SJCRH30 (cell line): Measurements from ENCODE around the gene PPP1CC. TPM values are rescaled to one million over a fixed set of nuclear protein-coding genes. Genes with fewer than 3 reads are reported as not detected.

Experiments
- DNase-seq, 2 experiments: peaks; one replicate each; pipeline ENCODE4 v3.0.0-alpha.2; 2015 to 2020
- H3K27ac ChIP-seq: fragments of 250-450 bp; sonication (Bioruptor Pico); 2 replicates; pipeline ENCODE4 v1.5.1; 2020; ENCODE audit warnings: mild to moderate bottlenecking, moderate library complexity
- H3K27me3 ChIP-seq: fragments of 250-450 bp; sonication (Bioruptor Pico); 2 replicates; pipeline ENCODE4 v1.5.1; 2020; ENCODE audit warnings: mild to moderate bottlenecking, moderate library complexity
- H3K36me3 ChIP-seq: fragments of 250-450 bp; sonication (Bioruptor Pico); 2 replicates; pipeline ENCODE4 v1.5.1; 2020; ENCODE audit warnings: mild to moderate bottlenecking, moderate library complexity
- H3K4me1 ChIP-seq: fragments of 250-450 bp; sonication (Bioruptor Pico); 2 replicates; pipeline ENCODE4 v1.5.1; 2020; ENCODE audit warnings: mild to moderate bottlenecking, moderate library complexity
- H3K4me3 ChIP-seq: fragments of 250-450 bp; sonication (Bioruptor Pico); 2 replicates; pipeline ENCODE4 v1.5.1; 2020; ENCODE audit warnings: mild to moderate bottlenecking, moderate library complexity
- H3K9me3 ChIP-seq: fragments of 250-450 bp; sonication (Bioruptor Pico); replicated peaks from 2 replicates; pipeline ENCODE4 v1.5.1; 2020; ENCODE audit warnings: mild to moderate bottlenecking, moderate library complexity
- total RNA-seq: library from RNA; depleted of rRNA; stranded (reverse); fragments of >200 nt; shearing (Covaris generic); gene quantifications from 2 replicates; pipeline ENCODE4 v1.2.3, GENCODE V29; 2014; rRNA removed

The PPP1CC gene
- total RNA-seq: 202 and 218 TPM in 2 replicates

GRCh38 chr12:110742718-110743570, at the start of gene PPP1CC:
Gene PPP1CC, minus strand, starts transcription at chr12:110742891. Its CDS starts 184 bp downstream, at chr12:110742707.
- Histone ChIP-seq H3K9me3 (no peaks in the 10 kb centered on the region), H3K36me3 (peaks cover 15% of the 10 kb centered on the region), H3K4me3 (peak within 1 kb of the TSS; percentile 97), H3K4me1 (peaks cover 4% of the 10 kb centered on the region; the same call in 1 of the 2 replicates), H3K27me3 (no peaks in the 10 kb centered on the region), H3K27ac (peak within 1 kb of the TSS; percentile 88)
- peak; percentile 93 to 95 for DNase-seq

- Histone ChIP-seq H3K36me3 (no peaks in the 10 kb centered on the region), H3K4me3 (no peak overlapping the region), H3K27ac (no peak overlapping the region), H3K9me3 (no peaks in the 10 kb centered on the region), H3K27me3 (no peaks in the 10 kb centered on the region), H3K4me1 (peaks cover 4% of the 10 kb centered on the region; the same call in 1 of the 2 replicates)
- no peak for DNase-seq
Observed at GRCh38 chr12:110791589-110791988, 48.9 kb upstream of the PPP1CC start.

GRCh38 chr12:110790301-110790700, 47.6 kb upstream of the PPP1CC start:
- Histone ChIP-seq H3K9me3 (no peaks in the 10 kb centered on the region), H3K36me3 (no peaks in the 10 kb centered on the region), H3K27me3 (no peaks in the 10 kb centered on the region), H3K27ac (no peak overlapping the region), H3K4me3 (no peak overlapping the region), H3K4me1 (peaks cover 4% of the 10 kb centered on the region; the same call in 1 of the 2 replicates)
- DNase-seq: no peak

- DNase-seq: no peak
- Histone ChIP-seq H3K27ac (no peak overlapping the region), H3K4me1 (no peaks in the 10 kb centered on the region), H3K27me3 (no peaks in the 10 kb centered on the region), H3K4me3 (no peak overlapping the region), H3K9me3 (no peaks in the 10 kb centered on the region), H3K36me3 (no peaks in the 10 kb centered on the region)
Observed at GRCh38 chr12:110786012-110786411, 43.3 kb upstream of the PPP1CC start.

- DNase-seq: peak in 1 of 2 experiments; percentile 3
- no peaks in the 10 kb centered on the region for H3K4me1 ChIP-seq
Observed at GRCh38 chr12:110785240-110785639, 42.5 kb upstream of the PPP1CC start.

GRCh38 chr12:110782922-110783321, 40.2 kb upstream of the PPP1CC start:
- H3K27ac ChIP-seq: no peak overlapping the region
- H3K27me3 ChIP-seq: no peaks in the 10 kb centered on the region
- no peaks in the 10 kb centered on the region for H3K4me1 ChIP-seq
- no peaks in the 10 kb centered on the region for H3K36me3 ChIP-seq
- no peaks in the 10 kb centered on the region for H3K9me3 ChIP-seq
- no peak overlapping the region for H3K4me3 ChIP-seq
- DNase-seq: no peak

More at GRCh38 chr12:110785240-110785639, 42.5 kb upstream of the PPP1CC start:
- H3K27ac ChIP-seq: no peak overlapping the region
- H3K27me3 ChIP-seq: no peaks in the 10 kb centered on the region
- H3K36me3 ChIP-seq: no peaks in the 10 kb centered on the region
- no peaks in the 10 kb centered on the region for H3K9me3 ChIP-seq
- no peak overlapping the region for H3K4me3 ChIP-seq

- Histone ChIP-seq H3K27me3 (no peaks in the 10 kb centered on the region), H3K4me3 (no peak overlapping the region), H3K27ac (no peak overlapping the region), H3K4me1 (no peaks in the 10 kb centered on the region), H3K36me3 (no peaks in the 10 kb centered on the region), H3K9me3 (no peaks in the 10 kb centered on the region)
- no peak for DNase-seq
Observed at GRCh38 chr12:110782094-110782493, 39.4 kb upstream of the PPP1CC start.

- H3K36me3 ChIP-seq: no peaks in the 10 kb centered on the region
- H3K27me3 ChIP-seq: no peaks in the 10 kb centered on the region
- no peak overlapping the region for H3K27ac ChIP-seq
- no peak overlapping the region for H3K4me3 ChIP-seq
- H3K4me1 ChIP-seq: no peaks in the 10 kb centered on the region
- no peaks in the 10 kb centered on the region for H3K9me3 ChIP-seq
- no peak for DNase-seq
Observed at GRCh38 chr12:110780448-110780847, 37.8 kb upstream of the PPP1CC start.

GRCh38 chr12:110778833-110779577, 36.3 kb upstream of the PPP1CC start:
- no peak for DNase-seq
- Histone ChIP-seq H3K9me3 (no peaks in the 10 kb centered on the region), H3K36me3 (no peaks in the 10 kb centered on the region)

GRCh38 chr12:110776410-110776809, 33.7 kb upstream of the PPP1CC start:
- no peak for DNase-seq
- H3K4me1 ChIP-seq: no peaks in the 10 kb centered on the region
- no peaks in the 10 kb centered on the region for H3K36me3 ChIP-seq
- H3K4me3 ChIP-seq: no peak overlapping the region
- no peaks in the 10 kb centered on the region for H3K27me3 ChIP-seq
- no peaks in the 10 kb centered on the region for H3K9me3 ChIP-seq
- H3K27ac ChIP-seq: no peak overlapping the region

More at GRCh38 chr12:110778833-110779577, 36.3 kb upstream of the PPP1CC start:
- no peaks in the 10 kb centered on the region for H3K4me1 ChIP-seq
- H3K27me3 ChIP-seq: no peaks in the 10 kb centered on the region
- no peak overlapping the region for H3K4me3 ChIP-seq
- H3K27ac ChIP-seq: no peak overlapping the region

GRCh38 chr12:110775997-110776396, 33.3 kb upstream of the PPP1CC start:
- no peaks in the 10 kb centered on the region for H3K4me1 ChIP-seq
- no peaks in the 10 kb centered on the region for H3K27me3 ChIP-seq
- H3K9me3 ChIP-seq: no peaks in the 10 kb centered on the region
- no peak overlapping the region for H3K4me3 ChIP-seq
- H3K36me3 ChIP-seq: no peaks in the 10 kb centered on the region
- H3K27ac ChIP-seq: no peak overlapping the region
- DNase-seq: no peak

- Histone ChIP-seq H3K36me3 (no peaks in the 10 kb centered on the region), H3K4me3 (no peak overlapping the region), H3K9me3 (no peaks in the 10 kb centered on the region), H3K27me3 (no peaks in the 10 kb centered on the region), H3K4me1 (no peaks in the 10 kb centered on the region), H3K27ac (no peak overlapping the region)
- no peak for DNase-seq
Observed at GRCh38 chr12:110774824-110775223, 32.1 kb upstream of the PPP1CC start.

- DNase-seq: no peak
- Histone ChIP-seq H3K36me3 (no peaks in the 10 kb centered on the region), H3K27me3 (no peaks in the 10 kb centered on the region), H3K27ac (no peak overlapping the region), H3K4me1 (no peaks in the 10 kb centered on the region), H3K4me3 (no peak overlapping the region), H3K9me3 (no peaks in the 10 kb centered on the region)
Observed at GRCh38 chr12:110768960-110769359, 26.3 kb upstream of the PPP1CC start.

- Histone ChIP-seq H3K9me3 (no peaks in the 10 kb centered on the region), H3K27me3 (no peaks in the 10 kb centered on the region), H3K36me3 (no peaks in the 10 kb centered on the region), H3K4me3 (no peak overlapping the region), H3K27ac (no peak overlapping the region), H3K4me1 (no peaks in the 10 kb centered on the region)
- no peak for DNase-seq
Observed at GRCh38 chr12:110767863-110768262, 25.2 kb upstream of the PPP1CC start.
